ENCODE data around the gene CABP4. TPM values are rescaled to one million over a fixed set of nuclear protein-coding genes. Genes with fewer than 3 reads are reported as not detected.

CABP4 gene
- total RNA-seq, 2 donors from 2014 or later = 3.1 TPM; not detected in 1

- ATAC-seq = no peak
- Histone ChIP-seq H3K27ac (no peak overlapping the region), H3K4me3 (no peak overlapping the region), H3K9me3 (no peaks in the 10 kb centered on the region), H3K4me1 (peaks cover 24% of the 10 kb centered on the region), H3K27me3 (no peaks in the 10 kb centered on the region), H3K36me3 (replicated peaks in 1 of 2; ENCODE audit: insufficient read depth in 1 of 2, low read depth in 2 of 2) (peaks cover 0 to 7% of the 10 kb centered on the region in 2 donors)
- WGBS, 2 donors = 90 to 91% methylated on average over 19 to 20 of the region's 20 CpGs
- intact Hi-C loops (cut with DNase I) = no loop called here
- DNase-seq = no peak
- TF ChIP-seq CTCF (IDR thresholded peaks at IDR 0.05) (no peak), POLR2A (IDR thresholded peaks at IDR 0.05) (no peak)
Measured at GRCh38 chr11:67486481-67487195, 31.5 kb downstream of the CABP4 start.

- DNase-seq (no peak), ATAC-seq (no peak)
- TF ChIP-seq POLR2A (IDR thresholded peaks at IDR 0.05) (no peak), CTCF (IDR thresholded peaks at IDR 0.05) (no peak)
- Histone ChIP-seq H3K27ac (no peak overlapping the region), H3K27me3 (no peaks in the 10 kb centered on the region), H3K9me3 (no peaks in the 10 kb centered on the region), H3K4me3 (no peak overlapping the region), H3K36me3 (replicated peaks in 1 of 2; ENCODE audit: insufficient read depth in 1 of 2, low read depth in 2 of 2) (peaks cover 0 to 7% of the 10 kb centered on the region in 2 donors), H3K4me1 (peaks cover 6% of the 10 kb centered on the region)
- intact Hi-C loops (cut with DNase I) = no loop called here
- 80 to 81% methylated on average over 7 to 25 of the region's 25 CpGs for WGBS, 2 donors
Measured at GRCh38 chr11:67489203-67489884, 34.2 kb downstream of the CABP4 start.

GRCh38 chr11:67489885-67490726 lies 35.0 kb downstream of the CABP4 start:
- Histone ChIP-seq H3K27me3 (no peaks in the 10 kb centered on the region), H3K4me1 (no peaks in the 10 kb centered on the region), H3K4me3 (no peak overlapping the region), H3K36me3 (replicated peaks in 1 of 2; ENCODE audit: insufficient read depth in 1 of 2, low read depth in 2 of 2) (peaks cover 0 to 7% of the 10 kb centered on the region in 2 donors), H3K27ac (no peak overlapping the region), H3K9me3 (no peaks in the 10 kb centered on the region)
- TF ChIP-seq POLR2A (IDR thresholded peaks at IDR 0.05) = no peak
- no peak for TF ChIP-seq CTCF (IDR thresholded peaks at IDR 0.05)
- no peak for ATAC-seq
- WGBS, 2 donors = 88 to 91% methylated on average over 19 to 23 of the region's 23 CpGs
- intact Hi-C loops (cut with DNase I) = no loop called here
- no peak for DNase-seq

GRCh38 chr11:67490727-67491065 lies 35.5 kb downstream of the CABP4 start:
- ATAC-seq (no peak), DNase-seq (no peak)
- intact Hi-C loops (cut with DNase I) = no loop called here
- H3K27ac ChIP-seq = no peak overlapping the region
- H3K9me3 ChIP-seq = no peaks in the 10 kb centered on the region
- no peak overlapping the region for H3K4me3 ChIP-seq
- no peaks in the 10 kb centered on the region for H3K4me1 ChIP-seq
- WGBS, 2 donors = 87 to 92% methylated on average over 11 to 15 of the region's 15 CpGs
- H3K27me3 ChIP-seq = no peaks in the 10 kb centered on the region
- TF ChIP-seq POLR2A (IDR thresholded peaks at IDR 0.05) = no peak
- TF ChIP-seq CTCF (IDR thresholded peaks at IDR 0.05) = no peak
- peaks cover 0 to 9% of the 10 kb centered on the region in 2 donors for H3K36me3 ChIP-seq (replicated peaks in 1 of 2; ENCODE audit: insufficient read depth in 1 of 2, low read depth in 2 of 2)
